ENCODE measurements around the gene AKR1C1.
"Not testable (repeated sequence)": the region's sequence is repeated elsewhere in the genome, so short reads cannot be mapped to it uniquely, and the experiment has no call there.

The AKR1C1 gene

GRCh38 chr10:4962876-4963814 lies at the start of gene AKR1C1:
Gene AKR1C1, plus strand, starts transcription at chr10:4963415. Its CDS starts 30 bp downstream, at chr10:4963445.
- DNase-seq, result not testable (repeated sequence)

DNA sequence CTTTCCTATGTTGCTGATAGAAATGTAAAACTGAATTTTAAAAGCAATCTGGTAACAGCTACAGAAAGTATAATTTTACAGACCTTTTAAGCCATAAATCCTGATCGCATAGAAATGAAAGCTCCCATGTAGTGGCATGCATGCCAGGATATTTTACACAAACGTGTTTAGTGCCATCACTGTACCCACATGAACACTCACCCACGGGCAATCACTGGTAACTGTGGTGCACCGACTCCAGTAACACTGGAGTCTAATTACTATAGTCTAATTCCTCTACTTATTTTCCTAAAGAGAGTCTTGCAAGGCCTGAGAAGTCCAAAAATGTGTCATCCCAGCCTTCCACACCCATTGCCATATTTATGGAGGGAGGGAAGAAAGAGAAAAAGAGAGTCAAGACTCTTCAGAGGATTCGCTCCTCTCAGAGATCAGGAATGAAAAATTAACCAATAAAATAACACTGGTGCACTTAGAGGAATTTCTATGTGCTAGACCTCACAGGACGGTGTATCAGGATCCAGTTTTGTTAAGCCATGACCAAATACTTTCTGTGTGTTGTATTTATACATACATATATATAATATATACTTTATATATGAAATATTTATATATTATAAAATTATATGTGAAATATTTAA lies 48.9 kb upstream of the AKR1C1 start:
- DNase-seq, result no peak

GRCh38 chr10:4916086-4916716 lies 47.0 kb upstream of the AKR1C1 start:
- no peak for DNase-seq

DNA sequence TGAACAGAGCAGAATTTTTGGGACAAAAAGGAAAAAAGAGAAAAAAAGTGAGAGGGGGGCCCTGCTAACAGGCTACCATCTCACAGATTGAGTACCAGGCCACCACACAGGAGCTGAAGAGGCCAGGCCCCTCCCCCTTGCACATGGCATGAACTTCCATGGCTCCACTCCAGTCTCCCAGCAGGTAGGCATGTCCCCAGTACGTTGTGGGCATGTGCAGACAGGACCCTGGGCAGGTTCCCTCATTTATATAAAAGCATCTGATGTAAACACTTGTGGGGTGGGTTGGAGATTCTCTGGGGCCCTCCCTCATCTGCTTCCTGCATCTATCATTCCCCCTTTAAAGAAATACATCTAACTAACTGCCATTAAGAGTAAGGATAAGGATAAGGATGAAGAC lies 45.0 kb upstream of the AKR1C1 start:
- DNase-seq, result no peak

DNA sequence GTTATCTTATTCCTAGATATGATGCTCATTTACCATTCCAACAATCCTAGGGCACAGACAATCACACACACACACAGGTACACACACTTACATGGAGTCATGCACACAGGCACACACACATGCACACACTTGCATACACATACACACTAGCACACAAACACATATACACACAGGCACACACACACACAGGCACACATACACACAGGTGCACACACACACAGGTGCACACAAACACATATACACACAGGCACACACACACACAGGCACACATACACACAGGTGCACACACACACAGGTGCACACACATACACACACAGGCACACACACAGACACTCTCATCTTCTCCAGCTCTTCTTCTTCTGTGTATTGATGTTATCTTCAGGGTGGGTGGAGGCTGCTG lies 38.7 kb upstream of the AKR1C1 start:
- DNase-seq, result not testable (repeated sequence)

DNA sequence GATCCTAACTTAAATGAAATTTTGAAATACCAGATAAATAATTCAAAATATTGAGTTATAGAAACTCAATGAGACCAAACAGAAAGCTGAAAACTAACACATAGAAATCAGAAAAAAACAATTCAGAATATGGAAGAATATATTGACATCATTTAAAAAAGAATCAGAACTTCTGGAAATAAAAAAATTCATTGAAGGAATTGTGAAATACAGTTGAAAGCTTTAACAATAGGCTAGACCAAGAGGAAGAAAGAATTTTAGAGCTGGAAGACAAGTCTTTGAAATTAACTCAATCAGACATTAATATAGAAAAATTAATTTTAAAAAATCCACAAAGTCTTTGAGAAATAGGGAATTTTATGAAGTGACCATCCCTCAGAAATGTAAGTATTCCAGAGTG lies 36.8 kb upstream of the AKR1C1 start:
- no peak for DNase-seq

GRCh38 chr10:4931587-4931986 lies 31.6 kb upstream of the AKR1C1 start:
- no peak for DNase-seq

GRCh38 chr10:4934391-4934987 lies 28.7 kb upstream of the AKR1C1 start:
- DNase-seq, result no peak

- DNase-seq, result no peak
These were observed 25.9 kb upstream of the AKR1C1 start for GRCh38 chr10:4937346-4937745.

GRCh38 chr10:4939224-4940072 lies 23.8 kb upstream of the AKR1C1 start:
- no peak for DNase-seq

DNA sequence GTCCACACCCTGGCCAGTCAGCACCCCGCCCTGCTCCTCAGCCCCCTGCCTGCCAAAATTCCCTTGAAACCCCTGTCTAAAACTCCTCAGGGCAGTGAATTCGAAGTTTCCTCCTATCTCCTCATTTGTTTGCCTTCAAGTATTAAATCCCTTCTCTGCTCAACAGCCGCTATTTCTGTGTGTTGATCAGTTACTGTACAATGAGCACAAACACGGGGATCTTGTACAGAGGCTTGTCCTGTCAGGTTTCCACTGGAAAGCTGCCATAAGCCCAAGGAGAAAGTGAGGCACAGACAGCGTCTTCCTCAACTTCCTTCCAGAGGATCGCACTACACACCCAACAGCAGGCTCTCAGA lies 23.2 kb upstream of the AKR1C1 start:
- DNase-seq, result not testable (repeated sequence)

GRCh38 chr10:4940909-4941308 lies 22.3 kb upstream of the AKR1C1 start:
- DNase-seq, result not testable (repeated sequence)

- DNase-seq, result no peak
These were observed 21.5 kb upstream of the AKR1C1 start for GRCh38 chr10:4941540-4942330.

DNA sequence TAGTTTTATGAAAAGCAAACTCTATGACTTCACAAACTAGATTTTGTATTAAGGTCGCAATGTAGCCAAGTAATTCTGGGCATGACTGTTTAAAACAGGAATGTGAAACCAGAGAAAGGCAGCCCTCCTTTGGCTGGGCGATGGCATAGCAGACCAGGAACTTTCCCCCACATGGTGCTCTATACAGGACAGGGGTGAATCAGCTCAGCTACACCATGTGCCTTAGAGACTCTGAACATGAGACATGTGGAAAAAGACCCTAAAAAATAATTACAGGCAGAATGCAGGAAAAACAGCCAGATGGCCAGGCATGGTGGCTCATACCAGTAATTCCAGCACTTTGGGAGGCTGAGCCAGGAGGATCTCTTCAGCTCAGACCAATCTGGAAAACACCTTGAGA lies 20.3 kb upstream of the AKR1C1 start:
- DNase-seq, result not testable (repeated sequence)

- DNase-seq, result not testable (repeated sequence)
These were observed 19.8 kb upstream of the AKR1C1 start for GRCh38 chr10:4943416-4943815.

GRCh38 chr10:4943821-4944220 lies 19.4 kb upstream of the AKR1C1 start:
- DNase-seq, result no peak

GRCh38 chr10:4944841-4945240 lies 18.4 kb upstream of the AKR1C1 start:
- no peak for DNase-seq

DNA sequence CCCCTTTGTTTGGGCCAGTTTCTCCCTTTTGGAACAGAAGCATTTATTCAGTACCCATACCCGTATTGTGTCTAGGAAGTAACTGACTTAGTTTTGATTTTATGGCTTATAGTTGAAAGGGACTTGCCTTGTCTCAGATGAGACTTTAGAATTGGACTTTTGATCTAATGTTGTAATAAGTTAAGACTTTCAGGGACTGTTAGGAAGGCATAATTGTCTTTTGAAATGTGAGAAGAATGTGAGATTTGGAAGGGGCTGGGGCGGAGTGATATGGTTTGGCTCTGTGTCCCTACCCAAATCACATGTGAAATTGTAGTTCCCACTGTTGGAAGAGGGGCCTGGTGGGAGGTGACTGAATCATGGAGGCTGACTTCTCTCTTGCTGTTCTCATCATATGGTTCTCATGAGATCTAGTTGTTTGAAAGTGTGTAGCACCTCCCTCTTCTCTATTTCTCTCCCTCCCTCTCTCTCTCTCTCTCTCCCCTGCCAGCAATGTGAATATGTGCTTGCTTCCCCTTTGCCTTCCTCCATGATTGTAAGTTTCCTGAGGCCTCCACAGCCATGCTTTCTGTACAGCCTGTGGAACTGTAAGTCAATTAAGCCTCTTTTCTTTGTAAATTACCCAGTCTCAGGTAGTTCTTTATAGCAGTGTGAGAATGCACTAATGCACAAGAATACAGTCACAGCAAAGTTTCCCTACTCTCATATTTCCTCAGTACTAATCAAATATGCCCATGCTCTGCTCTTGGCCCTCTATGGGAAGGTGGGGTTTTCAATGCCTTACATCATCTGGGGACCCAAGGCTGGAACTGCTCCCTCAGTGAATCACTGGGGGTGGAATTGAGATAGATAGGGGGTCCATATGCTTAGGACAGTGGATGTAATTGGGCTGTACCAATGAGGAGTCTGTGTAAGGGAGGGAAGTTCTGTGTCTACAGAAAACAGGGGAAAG lies 17.2 kb upstream of the AKR1C1 start:
- DNase-seq, result no peak

- DNase-seq, result no peak
These were observed 16.1 kb upstream of the AKR1C1 start for GRCh38 chr10:4947039-4947634.

All from activated CD4-positive, alpha-beta T cell treated with anti-CD3 and anti-CD28 coated beads, Interleukin-2, amount 50 U/mL, for 1 hour (primary cell).